GM10266 (cell line): ENCODE results near the gene CNGB1.

ENCODE experiments used
- DNase-seq: peaks from one replicate; pipeline ENCODE4 v3.0.0; 2012; ENCODE audit errors: extremely low spot score
- CTCF ChIP-seq: IDR thresholded peaks from 2 replicates; pipeline ENCODE4 v1.5.1; 2012; ENCODE audit warnings: mild to moderate bottlenecking, low read depth; ENCODE audit not compliant: control insufficient read depth, insufficient read depth; ENCODE audit errors: missing control alignments

CNGB1 gene

GRCh38 chr16:57912529-57913260 is 58.2 kb downstream of the CNGB1 start:
- TF ChIP-seq CTCF, result no peak
- DNase-seq, result no peak

- no peak for DNase-seq
- TF ChIP-seq CTCF, result no peak
These were observed 59.2 kb downstream of the CNGB1 start for GRCh38 chr16:57911743-57912142.

- no peak for DNase-seq
- TF ChIP-seq CTCF, result no peak
These were observed 60.2 kb downstream of the CNGB1 start for GRCh38 chr16:57910696-57911095.

GRCh38 chr16:57908409-57908987 is 62.4 kb downstream of the CNGB1 start:
- DNase-seq, result no peak
- no peak for TF ChIP-seq CTCF

GRCh38 chr16:57906382-57907316 is 64.3 kb downstream of the CNGB1 start:
- no peak for DNase-seq
- TF ChIP-seq CTCF, result peak; percentile 31

GRCh38 chr16:57904101-57904500 is 66.8 kb downstream of the CNGB1 start:
- no peak for DNase-seq

More at GRCh38 chr16:57904101-57904500, 66.8 kb downstream of the CNGB1 start:
- TF ChIP-seq CTCF, result no peak
